HEK293T (cell line): Measurements from ENCODE around the gene MRPS18B.

Experiments
- CTCF ChIA-PET: fragments of 350-600 bp; formaldehyde crosslinking; extraction: SDS; loops from one replicate; lab custom pipeline; 2021; ENCODE audit warnings: antibody characterized with exemption, inconsistent platforms; lab: Yijun Ruan, JAX
- POLR2A ChIA-PET: fragments of 350-600 bp; formaldehyde crosslinking; extraction: SDS; loops from one replicate; lab custom pipeline; 2020; ENCODE audit warnings: antibody characterized with exemption, inconsistent platforms; lab: Yijun Ruan, JAX
- DNase-seq: peaks from one replicate; pipeline ENCODE4 v3.0.0; 2012; ENCODE audit warnings: mixed read lengths; ENCODE audit errors: extremely low spot score
- ELF4 ChIP-seq: fragments of 450-650 bp; IDR thresholded peaks from 2 replicates; pipeline ENCODE4 v1.6.1; 2017; ENCODE audit warnings: antibody characterized with exemption
- HDGF ChIP-seq: fragments of 450-650 bp; IDR thresholded peaks from 2 replicates; pipeline ENCODE4 v1.6.1; 2017; ENCODE audit warnings: antibody characterized with exemption, borderline replicate concordance

Gene MRPS18B

DNA sequence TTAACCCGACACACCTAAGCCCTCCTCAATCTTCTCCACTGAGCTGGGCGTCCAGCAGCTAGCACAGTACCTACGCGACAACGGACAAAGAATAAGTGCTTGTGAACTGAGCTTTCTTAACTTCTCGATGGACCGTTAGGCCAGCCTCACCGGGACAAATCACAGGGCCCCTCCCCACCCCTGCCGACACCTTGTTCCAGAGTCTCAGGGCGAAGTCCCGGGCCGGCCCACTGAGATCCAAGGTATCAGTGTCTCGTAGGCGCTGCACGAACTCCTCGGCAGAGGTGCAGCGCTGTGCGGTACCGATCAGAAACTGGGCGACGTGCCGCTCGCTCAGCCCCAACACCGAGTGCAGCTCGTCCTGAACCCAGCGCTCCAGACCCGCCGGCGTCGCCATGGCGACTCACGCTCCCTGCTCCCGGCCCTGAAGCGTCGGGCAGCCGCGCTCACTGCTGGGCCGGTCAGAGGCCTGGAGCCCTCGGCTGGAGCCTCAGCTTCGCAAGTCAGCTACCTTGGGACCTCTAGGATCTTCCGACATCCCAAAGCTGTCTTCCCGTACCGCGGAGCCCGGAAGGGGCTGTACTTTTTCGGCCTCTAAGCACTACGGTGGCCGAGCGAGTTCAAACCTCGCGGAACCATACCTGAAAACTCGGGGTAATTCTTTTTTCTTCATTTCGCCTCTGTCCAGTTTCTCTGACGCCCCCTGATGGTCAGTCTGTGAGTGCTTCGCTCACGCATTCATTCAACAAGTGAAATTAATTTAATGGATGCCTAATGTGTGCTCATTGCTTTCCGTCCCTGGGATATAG is 55.0 kb downstream of the MRPS18B start, which contains the start of gene DHX16:
Gene DHX16 (minus strand): TSS at position 562 of the 809 bp plus-strand sequence. CDS start 165 bp downstream, at position 397.
- CTCF ChIA-PET, result interaction anchor here (0.7 to 1.5 kb wide), 10 partner anchors 9 to 415 kb away, joined by 3 to 7 read pairs (median 4); partner anchors contain the start of genes DDR1 and MDC1
- DNase-seq, result peak; percentile 88
- TF ChIP-seq ELF4 (peak; percentile 60), HDGF (no peak)
- POLR2A ChIA-PET, result interaction anchor here (0.6 to 2.3 kb wide), 18 partner anchors 8 to 191 kb away, joined by 3 to 11 read pairs (median 4); partner anchors contain the start of genes ATAT1, MDC1, MRPS18B and NRM
